T-helper 2 cell treated with Interferon-gamma antibody and Interleukin-4, amounts not matched to agents 100 ng/mL and 5 ng/mL, for 36 hours (primary cell): ENCODE measurements around the gene ATP10D. TPM values are rescaled to one million over a fixed set of nuclear protein-coding genes. Genes with fewer than 3 reads are reported as not detected.

Source experiments
- total RNA-seq: library from RNA; stranded (reverse); gene quantifications from 2 replicates; pipeline ENCODE4 v1.2.3, GENCODE V29; 2022

Gene ATP10D
- total RNA-seq, 1 donor from 2014 or later = 4.7 TPM

Other genes starting within 250 kb of the ATP10D start
- gene COMMD8, start 21.6 kb upstream of the ATP10D start, total RNA-seq = 20.0 and 23.1 TPM in 2 replicates